ENCODE measurements around the gene VPS33B.
"Not testable (repeated sequence)": the region's sequence is repeated elsewhere in the genome, so short reads cannot be mapped to it uniquely, and the experiment has no call there.

Gene VPS33B

DNA sequence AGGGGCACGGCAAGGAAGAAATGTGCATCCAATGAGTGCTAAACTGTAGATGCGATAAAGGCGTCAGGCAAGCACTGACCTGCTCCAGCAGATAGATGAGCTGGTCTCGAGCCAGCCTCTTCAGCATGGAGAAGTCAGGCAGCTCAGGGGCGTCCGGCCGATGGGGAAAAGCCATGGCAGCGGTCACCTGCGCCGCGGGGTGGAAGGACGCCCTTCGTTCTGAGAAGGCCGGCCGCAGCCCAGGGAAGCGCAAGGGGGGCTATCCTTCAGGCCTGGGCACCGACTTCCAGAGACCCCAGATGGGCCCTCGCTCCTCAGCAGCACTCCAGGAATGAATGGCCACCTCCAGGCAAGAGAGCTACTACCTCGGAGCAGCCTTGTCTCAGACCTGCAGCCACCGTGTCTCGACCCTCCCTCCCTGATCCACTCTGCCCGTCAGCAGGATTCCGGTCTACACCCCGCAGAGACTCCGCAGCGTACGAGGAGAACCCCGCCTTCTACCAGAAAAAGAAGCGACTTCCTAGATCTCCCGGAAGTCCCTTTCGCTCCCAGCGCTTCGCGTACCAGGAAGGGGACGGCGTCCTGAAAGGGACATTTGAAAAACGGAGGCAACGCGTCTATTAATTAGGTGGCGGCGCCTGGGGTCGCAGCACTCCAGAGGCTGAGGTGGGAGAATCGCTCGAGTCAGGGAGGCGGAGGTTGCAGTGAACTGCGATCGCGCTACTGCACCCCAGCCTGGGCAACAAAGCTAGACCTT is at the start of gene VPS33B:
TSS of gene VPS33B (minus strand) at position 520 of the 757 bp plus-strand sequence. CDS start at position 175, 345 bp downstream.
- DNase-seq (ENCODE audit: low read depth in 1 of 2, low spot score in 1 of 2) = peak; percentile 47 to 56

DNA sequence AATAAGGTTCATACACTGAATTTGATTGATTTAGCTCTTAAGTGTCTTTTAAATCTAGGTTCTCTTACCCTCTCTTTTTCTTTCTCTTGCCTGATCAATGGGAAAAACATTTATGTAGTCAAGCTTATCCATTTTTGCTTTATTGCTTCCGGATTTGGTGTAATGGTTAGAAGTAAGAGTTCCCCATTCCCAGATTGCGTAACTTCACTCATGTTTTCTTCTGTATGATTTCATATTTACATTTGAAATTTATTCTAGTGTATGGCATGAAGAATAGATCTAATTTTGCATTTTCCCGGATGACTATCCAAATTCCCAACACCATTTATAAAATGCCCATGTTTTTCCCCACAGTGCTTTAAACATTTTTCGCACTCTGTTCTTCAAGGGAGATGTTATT is 49.8 kb upstream of the VPS33B start:
- DNase-seq (ENCODE audit: low read depth in 1 of 2, low spot score in 1 of 2) = no peak

DNA sequence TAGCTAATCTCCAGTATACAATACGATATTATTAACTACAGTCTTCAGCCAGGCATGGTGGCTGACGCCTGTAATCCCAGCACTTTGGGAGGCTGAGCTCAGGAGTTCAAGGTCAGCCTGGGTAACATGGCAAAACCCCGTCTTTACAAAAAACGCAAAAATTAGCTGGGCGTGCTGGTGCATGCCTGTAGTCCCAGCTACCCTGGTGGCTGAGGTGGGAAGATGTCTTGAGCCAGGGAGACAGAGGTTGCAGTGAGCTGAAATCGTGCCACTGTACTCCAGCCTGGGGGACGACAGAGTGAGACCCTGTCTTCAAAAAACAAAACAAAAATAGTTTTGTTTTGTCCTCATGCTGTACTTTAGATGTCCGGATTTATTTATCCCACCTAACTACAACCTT is 48.5 kb upstream of the VPS33B start:
- no peak for DNase-seq (ENCODE audit: low read depth in 1 of 2, low spot score in 1 of 2)

DNA sequence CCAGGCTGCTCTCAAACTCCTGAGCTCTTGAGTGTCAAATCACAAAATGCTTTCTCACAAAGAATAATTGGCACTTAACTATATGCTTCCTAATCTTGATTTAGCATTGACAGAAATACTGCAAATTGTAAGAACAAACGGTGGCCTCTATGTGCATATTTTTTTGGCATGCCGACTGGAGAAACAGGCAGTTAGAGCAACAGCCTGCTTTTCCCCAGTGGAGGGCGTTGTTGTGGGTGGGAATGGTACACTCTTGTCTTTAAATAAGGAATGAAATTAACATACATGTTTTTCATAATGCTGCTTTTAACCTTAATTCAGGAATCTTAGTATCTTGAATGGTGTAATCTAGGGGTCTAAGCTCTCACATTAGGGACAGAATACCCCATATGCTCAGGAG is 46.6 kb upstream of the VPS33B start:
- DNase-seq (ENCODE audit: low read depth in 1 of 2, low spot score in 1 of 2) = no peak

DNA sequence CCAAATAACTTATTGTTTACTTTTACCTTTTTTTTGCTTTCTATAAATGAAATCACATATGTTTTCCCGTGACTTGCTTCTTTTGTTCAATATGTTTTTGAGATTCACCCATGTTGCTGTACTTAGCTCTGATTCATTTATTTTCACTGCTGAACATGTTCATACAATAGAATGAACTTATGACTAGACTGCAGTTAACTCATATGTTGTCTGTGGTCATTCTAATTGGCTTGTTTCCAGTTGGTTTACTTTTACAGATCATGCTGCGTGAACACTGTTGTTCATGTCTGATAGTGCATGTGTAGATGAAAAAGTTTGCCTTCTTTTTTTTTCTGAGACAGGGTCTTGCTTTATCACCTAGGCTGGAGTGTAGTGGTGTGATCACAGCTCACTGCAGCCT is 46.0 kb upstream of the VPS33B start:
- no peak for DNase-seq (ENCODE audit: low read depth in 1 of 2, low spot score in 1 of 2)

DNA sequence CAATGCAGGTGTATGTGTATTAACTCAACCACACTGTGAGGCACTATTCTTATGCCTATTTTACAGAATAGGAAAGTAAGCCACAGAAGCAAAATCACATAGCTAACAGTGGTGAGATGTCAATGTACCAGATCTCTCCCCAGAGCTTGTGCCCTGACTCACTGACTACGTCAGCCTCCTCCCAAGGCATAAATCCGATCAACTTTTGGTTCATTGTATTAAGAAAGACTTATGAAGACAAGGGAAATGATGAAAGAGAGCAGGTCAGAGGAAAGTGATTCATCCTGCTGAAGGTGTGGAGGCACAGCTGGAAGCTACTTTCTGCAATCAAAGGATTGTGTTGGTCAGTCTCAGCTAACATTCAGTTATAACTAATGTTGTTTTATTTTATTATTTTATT is 44.6 kb upstream of the VPS33B start:
- DNase-seq (ENCODE audit: low read depth in 1 of 2, low spot score in 1 of 2) = no peak

DNA sequence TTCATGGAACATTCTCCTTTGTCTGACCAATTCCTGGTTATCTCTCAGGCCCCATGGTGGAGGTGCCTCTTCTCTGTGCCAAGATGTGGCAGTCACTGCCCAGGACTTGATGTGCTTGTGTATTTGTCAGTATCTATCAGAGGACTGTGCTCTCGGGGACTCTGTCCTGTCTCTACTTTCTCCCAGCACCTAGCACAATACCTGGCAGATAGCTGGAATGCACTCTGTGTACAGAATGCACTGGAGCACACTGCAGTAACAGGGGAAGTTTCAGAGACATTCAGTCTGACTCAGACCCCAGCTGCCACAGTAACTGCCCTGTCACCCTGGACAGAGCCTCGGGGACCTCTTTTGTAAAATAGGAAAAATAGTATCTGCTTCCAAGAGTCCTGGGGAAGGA is 43.1 kb upstream of the VPS33B start:
- DNase-seq (ENCODE audit: low read depth in 1 of 2, low spot score in 1 of 2) = no peak

DNA sequence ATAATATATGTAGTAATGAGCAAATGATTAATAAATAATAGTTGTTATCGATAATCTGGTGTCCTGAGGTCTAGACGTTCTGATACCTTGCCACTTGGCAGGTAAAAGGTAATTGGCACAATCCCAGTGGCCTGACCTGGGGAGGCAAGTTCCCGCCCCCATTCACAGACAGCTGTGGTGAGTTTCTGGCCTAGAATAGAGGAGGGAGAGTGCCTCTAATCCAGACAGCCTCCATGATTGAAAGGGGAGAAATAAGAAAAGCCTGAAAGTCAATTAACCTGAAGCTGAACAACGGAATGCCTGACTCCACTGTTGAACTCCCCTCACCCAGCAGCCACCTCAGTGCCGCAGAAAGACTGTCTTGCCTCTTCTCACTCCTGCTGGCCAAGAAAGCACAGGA is 39.6 kb upstream of the VPS33B start:
- no peak for DNase-seq (ENCODE audit: low read depth in 1 of 2, low spot score in 1 of 2)

DNA sequence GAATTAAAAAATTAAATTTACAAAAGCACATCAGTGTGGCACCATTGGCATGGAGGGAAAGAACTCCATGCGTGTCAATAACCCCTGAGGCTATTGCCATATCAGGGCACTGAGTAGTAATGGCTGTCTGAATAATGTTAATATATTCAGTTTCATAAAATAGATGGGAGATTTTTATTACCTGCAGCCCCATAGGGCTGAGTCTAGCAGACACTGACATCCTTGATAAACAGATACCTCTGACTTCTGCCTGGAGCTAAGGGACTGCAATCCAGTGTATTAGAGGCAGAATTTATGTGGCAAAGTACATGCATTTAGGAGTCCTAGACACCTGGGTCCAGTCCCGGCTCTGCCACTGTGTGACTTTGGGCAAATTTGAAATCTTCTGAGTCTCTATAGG is 38.8 kb upstream of the VPS33B start:
- DNase-seq (ENCODE audit: low read depth in 1 of 2, low spot score in 1 of 2) = no peak

DNA sequence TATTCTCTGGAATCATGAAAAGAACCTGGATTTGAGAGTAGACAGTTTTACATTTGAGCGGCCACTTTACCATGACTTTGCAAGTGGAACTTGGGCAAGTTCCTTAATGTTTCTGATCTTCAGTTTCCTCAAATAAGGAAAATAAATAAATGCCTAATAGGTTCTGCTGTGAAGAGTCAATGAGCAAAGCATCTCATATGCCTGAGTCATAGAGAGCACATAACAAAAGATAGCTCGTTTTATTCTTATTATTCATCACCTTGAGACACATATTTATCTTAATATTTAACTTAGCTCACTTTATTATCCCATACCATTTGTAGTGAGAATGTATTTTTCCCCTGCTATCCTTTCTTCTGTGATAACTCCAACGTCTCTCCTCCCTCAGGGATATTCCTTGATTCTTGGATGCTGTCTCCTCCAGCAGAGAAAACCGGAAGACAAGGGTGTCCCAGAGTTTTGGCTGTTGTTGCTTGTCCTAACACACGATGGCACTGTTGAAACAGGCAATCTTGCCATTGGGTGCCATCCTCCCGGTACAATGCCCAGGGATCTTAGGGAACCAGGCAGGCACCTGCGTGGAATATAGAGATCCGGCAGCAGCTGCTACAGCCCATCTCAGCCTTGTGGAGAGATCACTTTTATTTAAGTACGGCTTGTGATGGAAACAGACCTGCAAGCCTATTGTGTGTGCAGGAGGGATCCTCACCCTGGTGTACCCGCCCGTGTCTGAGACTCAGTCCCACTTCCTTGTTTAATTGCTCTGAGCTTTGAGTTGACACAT is 33.3 kb upstream of the VPS33B start:
- DNase-seq (ENCODE audit: low read depth in 1 of 2, low spot score in 1 of 2) = no peak

DNA sequence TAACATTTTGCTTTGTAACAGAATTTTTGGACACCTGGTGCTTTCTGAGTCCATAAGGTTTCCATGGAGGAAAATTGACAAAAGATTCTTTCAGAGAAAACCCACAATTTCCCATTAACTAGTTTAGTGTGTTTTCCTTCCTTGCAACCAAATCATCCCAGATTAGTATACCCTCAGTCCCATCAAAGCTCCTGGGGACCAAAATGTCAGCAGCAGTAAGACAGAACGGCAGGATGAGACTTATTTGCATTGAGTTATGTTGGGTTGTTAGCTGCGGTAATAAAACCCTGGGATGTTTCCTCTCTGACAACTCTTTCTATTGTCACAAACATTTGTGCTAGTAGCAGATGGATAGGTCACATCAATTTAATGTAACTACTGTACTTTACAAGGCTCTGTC is 32.4 kb upstream of the VPS33B start:
- DNase-seq (ENCODE audit: low read depth in 1 of 2, low spot score in 1 of 2) = no peak

DNA sequence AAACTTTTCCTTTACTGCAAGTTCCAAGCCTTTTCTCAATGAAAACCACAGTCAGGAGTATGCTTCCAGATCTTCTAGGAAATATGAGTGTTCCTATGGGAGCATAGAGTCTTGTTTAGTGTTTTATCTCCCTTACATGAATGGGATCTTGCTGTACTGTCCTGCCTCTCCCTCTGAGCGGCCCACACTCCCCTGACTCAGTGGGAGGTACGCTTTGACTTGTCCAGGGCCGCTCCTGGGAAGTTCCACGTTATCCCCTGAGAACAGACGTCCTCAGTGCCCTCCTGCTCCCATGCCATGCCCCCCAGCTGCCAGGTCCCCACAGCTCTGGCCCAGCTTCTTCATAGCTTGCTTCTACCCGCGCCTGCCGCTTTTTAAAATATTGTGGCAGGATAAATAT is 28.9 kb upstream of the VPS33B start:
- no peak for DNase-seq (ENCODE audit: low read depth in 1 of 2, low spot score in 1 of 2)

DNA sequence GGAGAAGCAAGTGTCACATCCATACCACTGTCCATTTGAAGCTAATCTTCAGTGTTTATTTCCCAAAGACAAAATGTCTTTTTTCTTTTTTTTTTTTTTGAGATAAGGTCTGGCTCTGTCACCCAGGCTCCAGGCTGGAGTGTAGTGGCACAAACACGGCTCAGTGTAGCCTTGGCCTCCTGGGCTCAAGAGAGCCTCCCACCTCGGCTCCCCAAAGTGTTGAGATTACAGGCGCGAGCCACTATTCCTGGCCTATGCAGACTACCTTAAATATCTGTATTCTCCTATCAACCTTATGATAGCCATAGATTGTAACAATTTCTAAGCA is 27.7 kb upstream of the VPS33B start:
- no peak for DNase-seq (ENCODE audit: low read depth in 1 of 2, low spot score in 1 of 2)

DNA sequence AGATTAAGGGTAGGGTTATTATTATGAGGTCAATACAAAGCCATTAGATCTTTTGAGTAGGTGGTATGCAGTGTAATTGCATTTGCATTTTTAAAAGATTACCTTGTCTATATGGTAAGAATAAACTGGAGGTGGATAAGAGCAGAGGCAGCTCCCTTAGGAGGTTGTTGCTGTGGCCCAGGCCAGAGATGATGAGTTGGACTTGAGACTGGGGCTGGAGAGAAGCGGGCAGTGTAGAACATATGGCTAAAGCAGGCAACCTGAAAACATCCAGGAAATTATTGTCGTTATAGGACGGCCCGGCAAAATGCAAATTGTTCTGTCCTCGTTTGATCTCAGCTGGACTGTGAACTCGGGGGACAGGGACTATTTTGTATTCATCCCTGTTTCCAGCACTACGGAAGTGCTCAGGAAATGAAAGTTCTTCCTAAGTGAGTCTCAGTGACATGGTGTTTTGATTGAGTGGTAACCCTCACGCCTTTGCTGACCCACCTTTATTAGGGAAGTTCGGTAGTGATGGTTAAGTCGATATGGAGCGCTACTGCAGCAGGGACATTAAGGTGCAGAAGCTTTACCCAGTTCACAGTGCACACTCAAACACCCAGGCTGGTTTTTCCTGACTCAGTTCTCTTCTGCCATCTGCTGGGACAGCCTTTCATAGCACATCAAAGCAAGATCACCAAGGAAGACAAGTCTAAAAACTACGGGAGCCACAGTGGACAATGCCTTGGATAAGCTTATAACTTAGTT is 27.2 kb upstream of the VPS33B start:
- DNase-seq (ENCODE audit: low read depth in 1 of 2, low spot score in 1 of 2) = no peak

DNA sequence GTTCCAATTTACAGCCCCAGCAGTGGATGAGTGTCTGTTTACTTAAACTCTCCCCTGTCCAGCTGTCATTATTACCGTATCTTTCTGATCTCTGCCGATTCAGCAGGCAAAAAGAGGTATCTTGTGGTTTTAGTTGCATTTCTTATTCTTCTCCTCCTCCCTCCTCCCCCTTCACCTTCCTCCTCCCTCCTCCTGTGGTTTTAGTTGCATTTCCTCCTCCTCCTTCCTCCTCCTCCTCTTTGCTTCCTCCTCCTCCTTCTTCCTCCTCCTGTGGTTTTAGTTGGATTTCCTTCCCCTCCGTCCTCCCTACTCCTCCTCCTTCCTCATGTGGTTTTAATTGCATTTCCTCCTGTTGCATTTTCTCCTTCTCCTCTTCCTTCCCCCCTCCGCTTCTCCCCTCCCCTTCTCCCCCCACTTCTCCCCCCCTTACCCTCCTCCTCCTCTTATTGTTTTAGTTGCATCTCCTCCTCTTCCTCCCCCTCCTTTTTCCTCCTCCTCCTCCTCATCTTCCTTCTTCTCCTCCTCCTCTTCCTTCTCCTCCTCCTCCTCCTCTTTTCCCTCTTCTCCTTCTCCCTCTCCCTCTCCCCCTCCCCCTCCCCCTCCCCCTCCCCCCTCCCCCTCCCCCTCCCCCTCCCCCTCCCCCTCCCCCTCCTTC is 25.3 kb upstream of the VPS33B start:
- DNase-seq (ENCODE audit: low read depth in 1 of 2, low spot score in 1 of 2) = no peak

DNA sequence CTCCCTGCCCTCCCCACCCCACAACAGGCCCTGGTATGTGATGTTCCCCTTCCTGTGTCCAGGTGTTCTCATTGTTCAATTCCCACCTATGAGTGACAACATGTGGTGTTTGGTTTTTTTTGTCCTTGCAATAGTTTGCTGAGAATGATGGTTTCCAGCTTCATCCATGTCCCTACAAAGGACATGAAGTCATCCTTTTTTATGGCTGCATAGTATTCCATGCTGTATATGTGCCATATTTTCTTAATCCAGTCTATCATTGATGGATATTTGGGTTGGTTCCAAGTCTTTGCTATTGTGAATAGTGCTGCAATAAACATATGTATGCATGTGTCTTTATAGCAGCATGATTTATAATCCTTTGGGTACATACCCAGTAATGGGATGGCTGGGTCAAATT is 23.7 kb upstream of the VPS33B start:
- not testable (repeated sequence) for DNase-seq (ENCODE audit: low read depth in 1 of 2, low spot score in 1 of 2)

DNA sequence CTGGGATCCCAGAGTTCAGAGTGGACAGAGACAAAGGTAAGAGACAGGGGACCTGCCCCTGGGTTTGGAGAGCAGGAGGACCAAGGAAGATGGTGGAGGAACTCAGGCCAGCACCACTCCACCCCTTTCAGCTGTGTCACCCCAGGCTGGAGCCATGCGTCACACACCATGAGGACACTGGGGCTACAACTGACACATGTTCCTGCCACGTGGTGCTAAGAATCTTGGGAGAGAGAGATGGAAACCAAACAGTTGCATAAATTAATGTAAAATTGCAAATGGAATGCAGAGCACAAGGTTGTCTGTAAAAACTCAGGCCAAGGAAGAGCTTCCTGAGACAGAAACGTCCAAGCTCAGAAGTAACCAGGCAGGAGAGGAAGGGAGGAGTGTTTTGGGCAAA is 22.7 kb upstream of the VPS33B start:
- DNase-seq (ENCODE audit: low read depth in 1 of 2, low spot score in 1 of 2) = no peak

DNA sequence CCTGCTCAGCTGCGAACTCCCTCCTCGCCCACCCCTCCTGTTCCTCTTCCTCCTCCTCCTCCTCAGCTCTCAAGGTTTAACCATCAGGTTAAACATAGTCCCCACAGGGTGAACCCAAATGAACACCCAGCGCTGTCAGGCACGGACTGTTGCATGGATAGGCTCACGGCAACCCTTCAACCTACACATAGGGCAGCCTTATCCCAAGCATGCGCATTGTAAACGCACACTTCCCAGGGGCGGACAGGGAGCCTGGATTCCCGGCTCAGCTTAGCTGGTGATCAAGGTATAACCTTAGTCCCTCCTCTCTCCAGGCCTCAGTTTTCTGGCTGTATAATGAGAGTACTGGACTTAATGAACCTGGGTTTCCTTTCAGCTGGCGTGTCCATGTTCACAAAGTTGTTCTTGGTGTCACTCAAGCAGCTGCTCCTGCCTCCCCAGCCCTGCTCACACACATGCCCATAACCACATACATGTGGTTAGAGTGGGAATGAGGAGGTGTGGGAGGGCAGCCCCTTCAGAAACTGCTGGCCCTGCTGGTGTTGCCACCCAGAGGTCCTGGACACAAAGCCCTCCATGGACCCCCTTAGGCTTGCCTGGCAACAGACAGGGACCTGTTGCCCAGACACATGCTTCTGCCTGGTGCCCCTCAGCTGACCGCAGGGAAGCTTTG is 20.9 kb upstream of the VPS33B start:
- DNase-seq (ENCODE audit: low read depth in 1 of 2, low spot score in 1 of 2) = no peak

DNA sequence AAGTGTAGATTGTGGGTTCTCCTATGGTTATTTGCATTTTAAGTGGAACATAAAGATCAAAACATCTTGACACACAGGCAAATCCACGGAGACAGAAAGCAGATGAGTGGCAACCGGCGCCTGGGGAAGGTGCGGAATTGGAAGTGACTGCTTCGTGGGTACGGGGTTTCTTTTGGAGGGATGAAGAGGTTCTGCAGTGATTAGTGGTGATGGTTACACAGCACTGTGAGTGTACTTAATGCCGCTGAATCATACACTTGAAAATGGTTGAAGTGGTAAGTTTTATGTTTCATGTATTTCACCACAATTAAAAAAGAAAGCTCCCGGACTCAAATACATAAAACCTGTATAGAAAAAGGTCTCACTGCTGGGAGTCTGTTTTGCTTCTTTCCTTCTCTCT is 18.5 kb upstream of the VPS33B start:
- no peak for DNase-seq (ENCODE audit: low read depth in 1 of 2, low spot score in 1 of 2)

DNA sequence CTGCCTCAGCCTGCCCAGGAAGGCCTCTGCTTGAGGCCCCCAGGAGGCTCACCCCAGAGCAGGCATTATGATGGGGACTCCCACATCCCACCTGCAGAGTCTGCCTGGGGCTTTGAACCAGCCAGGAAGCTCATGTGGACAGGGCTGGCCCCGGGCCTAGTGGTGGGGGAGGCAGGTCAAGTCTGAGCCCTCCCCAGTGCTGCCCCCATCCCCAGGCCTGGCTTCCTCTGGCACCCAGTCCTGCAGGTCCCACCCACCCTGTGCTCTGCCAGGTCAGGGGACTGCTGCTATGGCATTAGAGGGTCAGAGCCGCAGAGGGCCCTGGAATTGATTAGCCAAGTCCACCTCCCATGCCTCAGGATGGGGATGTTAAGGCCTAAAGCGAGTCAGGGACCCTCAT is 17.6 kb upstream of the VPS33B start:
- no peak for DNase-seq (ENCODE audit: low read depth in 1 of 2, low spot score in 1 of 2)

Data from stimulated activated CD4-positive, alpha-beta T cell treated with anti-CD3 and anti-CD28 coated beads, Interleukin-15, amount 100 ng/mL, for 1 hour (primary cell).